Esophagus muscularis mucosa (tissue), 4 donors: ENCODE measurements around the gene FAM107B.

Experiments used
- EP300 ChIP-seq: sonication (generic); formaldehyde crosslinking; IDR thresholded peaks from one replicate; pipeline ENCODE4 v1.6.1; 2017; ENCODE audit warnings: antibody characterized with exemption
- POLR2A ChIP-seq: fragments of 450-650 bp; IDR thresholded peaks from one replicate; pipeline ENCODE4 v1.6.1; 2017; ENCODE audit warnings: antibody characterized with exemption, moderate library complexity, mild to moderate bottlenecking, low read depth
- POLR2AphosphoS5 ChIP-seq, 2 donors: sonication (generic); formaldehyde crosslinking; IDR thresholded peaks; one replicate each; pipeline ENCODE4 v1.6.1; 2017; ENCODE audit warnings: antibody characterized with exemption in 2 of 2
- TF ChIP-seq, protein P1 (sequence below), 3 experiments: fragments of 200-600 bp in 2 of 3; fragments of 450-650 bp in 1 of 3; sonication (generic) in 2 of 3; IDR thresholded peaks; one replicate each; pipeline ENCODE4 v1.5.1; 2017 to 2019; ENCODE audit warnings: antibody characterized with exemption in 3 of 3, mild to moderate bottlenecking in 2 of 3, moderate library complexity in 1 of 3

DNA sequence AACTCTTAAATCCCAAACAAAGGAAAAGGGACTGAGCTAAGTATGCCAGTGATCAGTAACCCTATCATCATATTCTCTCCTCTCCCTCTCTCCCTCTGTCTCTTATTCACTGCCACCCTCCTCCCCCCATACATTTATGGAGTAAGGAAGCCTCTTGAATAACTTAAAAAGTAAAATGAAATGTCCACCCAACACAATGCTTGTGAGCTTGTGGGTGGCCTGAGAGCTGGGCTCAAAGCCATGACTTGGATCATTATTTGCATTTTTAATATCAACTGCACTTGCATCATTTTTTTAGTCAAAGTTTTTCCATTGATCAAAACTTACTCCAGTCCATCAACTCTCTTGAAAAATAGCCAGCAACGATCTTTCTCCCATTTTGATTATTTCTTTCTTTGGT is 46.8 kb downstream of the FAM107B start:
- TF ChIP-seq POLR2A (no peak), POLR2AphosphoS5 (IDR thresholded peaks at IDR 0.05) (no peak), EP300 (no peak)
- TF ChIP-seq, protein P1, sequence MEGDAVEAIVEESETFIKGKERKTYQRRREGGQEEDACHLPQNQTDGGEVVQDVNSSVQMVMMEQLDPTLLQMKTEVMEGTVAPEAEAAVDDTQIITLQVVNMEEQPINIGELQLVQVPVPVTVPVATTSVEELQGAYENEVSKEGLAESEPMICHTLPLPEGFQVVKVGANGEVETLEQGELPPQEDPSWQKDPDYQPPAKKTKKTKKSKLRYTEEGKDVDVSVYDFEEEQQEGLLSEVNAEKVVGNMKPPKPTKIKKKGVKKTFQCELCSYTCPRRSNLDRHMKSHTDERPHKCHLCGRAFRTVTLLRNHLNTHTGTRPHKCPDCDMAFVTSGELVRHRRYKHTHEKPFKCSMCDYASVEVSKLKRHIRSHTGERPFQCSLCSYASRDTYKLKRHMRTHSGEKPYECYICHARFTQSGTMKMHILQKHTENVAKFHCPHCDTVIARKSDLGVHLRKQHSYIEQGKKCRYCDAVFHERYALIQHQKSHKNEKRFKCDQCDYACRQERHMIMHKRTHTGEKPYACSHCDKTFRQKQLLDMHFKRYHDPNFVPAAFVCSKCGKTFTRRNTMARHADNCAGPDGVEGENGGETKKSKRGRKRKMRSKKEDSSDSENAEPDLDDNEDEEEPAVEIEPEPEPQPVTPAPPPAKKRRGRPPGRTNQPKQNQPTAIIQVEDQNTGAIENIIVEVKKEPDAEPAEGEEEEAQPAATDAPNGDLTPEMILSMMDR (IDR thresholded peaks at IDR 0.05): no peak
